ENCODE results near the gene ZBTB22.
"Not testable (repeated sequence)": the region's sequence is repeated elsewhere in the genome, so short reads cannot be mapped to it uniquely, and the experiment has no call there.

The ZBTB22 gene

GRCh38 chr6:33278810-33279209, 38.7 kb downstream of the ZBTB22 start:
- no peak for DNase-seq

GRCh38 chr6:33278392-33278741, 39.2 kb downstream of the ZBTB22 start:
- no peak for DNase-seq

GRCh38 chr6:33277663-33278391, 39.7 kb downstream of the ZBTB22 start:
- peak; percentile 24 for DNase-seq

- DNase-seq = peak; percentile 72
These were observed 40.5 kb downstream of the ZBTB22 start, which contains the start of gene B3GALT4 for GRCh38 chr6:33276864-33277662. Gene B3GALT4, plus strand, starts transcription at chr6:33277123. Its CDS starts 297 bp downstream, at chr6:33277420.

GRCh38 chr6:33276581-33276863, 41.0 kb downstream of the ZBTB22 start:
- DNase-seq = no peak

- not testable (repeated sequence) for DNase-seq
These were observed 41.6 kb downstream of the ZBTB22 start for GRCh38 chr6:33275795-33276580.

- DNase-seq = no peak
These were observed 43.3 kb downstream of the ZBTB22 start for GRCh38 chr6:33273924-33274902.

GRCh38 chr6:33273129-33273923, 44.2 kb downstream of the ZBTB22 start:
- DNase-seq = no peak

GRCh38 chr6:33272275-33273128, 45.0 kb downstream of the ZBTB22 start:
- DNase-seq = no peak

GRCh38 chr6:33271468-33272274, 45.9 kb downstream of the ZBTB22 start, which contains the start of the genes RPS18 and VPS52:
Gene RPS18, plus strand, starts transcription at chr6:33272075. Its CDS starts 45 bp downstream, at chr6:33272120.
Gene VPS52, minus strand, starts transcription at chr6:33271876. Its CDS starts 201 bp downstream, at chr6:33271675.
- DNase-seq = peak; percentile 89

GRCh38 chr6:33271117-33271467, 46.5 kb downstream of the ZBTB22 start:
- DNase-seq = no peak
